ENCODE results near the gene FMN1.

Gene FMN1

GRCh38 chr15:32723171-32723948, 471.2 kb downstream of the FMN1 start:
- Mint-ChIP-seq H3K4me1 (ENCODE audit: low read depth) (peaks cover 9% of the 10 kb centered on the region), H3K9me3 (ENCODE audit: low read depth) (peaks cover 3% of the 10 kb centered on the region), H3K27me3 (peaks cover 37% of the 10 kb centered on the region), H3K27ac (no peak overlapping the region), H3K4me3 (no peak overlapping the region), H3K36me3 (peaks cover 2% of the 10 kb centered on the region)

GRCh38 chr15:32722136-32722535, 472.4 kb downstream of the FMN1 start:
- H3K4me3 Mint-ChIP-seq, result no peak overlapping the region
- H3K36me3 Mint-ChIP-seq, result peaks cover 2% of the 10 kb centered on the region
- peaks cover 34% of the 10 kb centered on the region for H3K27me3 Mint-ChIP-seq
- H3K27ac Mint-ChIP-seq, result no peak overlapping the region
- H3K4me1 Mint-ChIP-seq (ENCODE audit: low read depth), result peaks cover 12% of the 10 kb centered on the region
- H3K9me3 Mint-ChIP-seq (ENCODE audit: low read depth), result peaks cover 3% of the 10 kb centered on the region

GRCh38 chr15:32721596-32721995, 472.9 kb downstream of the FMN1 start:
- H3K4me1 Mint-ChIP-seq (ENCODE audit: low read depth), result peaks cover 17% of the 10 kb centered on the region
- peaks cover 39% of the 10 kb centered on the region for H3K27me3 Mint-ChIP-seq
- no peak overlapping the region for H3K27ac Mint-ChIP-seq
- H3K4me3 Mint-ChIP-seq, result no peak overlapping the region
- peaks cover 2% of the 10 kb centered on the region for H3K36me3 Mint-ChIP-seq
- H3K9me3 Mint-ChIP-seq (ENCODE audit: low read depth), result peaks cover 3% of the 10 kb centered on the region

GRCh38 chr15:32718821-32719716, 475.4 kb downstream of the FMN1 start:
- H3K4me1 Mint-ChIP-seq (ENCODE audit: low read depth), result peaks cover 18% of the 10 kb centered on the region
- H3K36me3 Mint-ChIP-seq, result no peaks in the 10 kb centered on the region
- H3K4me3 Mint-ChIP-seq, result peak overlapping the region; percentile 44
- H3K27me3 Mint-ChIP-seq, result peaks cover 37% of the 10 kb centered on the region
- H3K27ac Mint-ChIP-seq, result no peak overlapping the region
- H3K9me3 Mint-ChIP-seq (ENCODE audit: low read depth), result no peaks in the 10 kb centered on the region

- Mint-ChIP-seq H3K4me3 (no peak overlapping the region), H3K9me3 (ENCODE audit: low read depth) (no peaks in the 10 kb centered on the region), H3K27me3 (peaks cover 43% of the 10 kb centered on the region), H3K4me1 (ENCODE audit: low read depth) (peaks cover 18% of the 10 kb centered on the region), H3K36me3 (no peaks in the 10 kb centered on the region), H3K27ac (no peak overlapping the region)
Measured at GRCh38 chr15:32718227-32718820, 476.2 kb downstream of the FMN1 start.

- H3K4me1 Mint-ChIP-seq (ENCODE audit: low read depth), result peaks cover 18% of the 10 kb centered on the region
- H3K27me3 Mint-ChIP-seq, result peaks cover 43% of the 10 kb centered on the region
- H3K9me3 Mint-ChIP-seq (ENCODE audit: low read depth), result no peaks in the 10 kb centered on the region
- H3K27ac Mint-ChIP-seq, result no peak within 1 kb of the TSS
- H3K36me3 Mint-ChIP-seq, result no peaks in the 10 kb centered on the region
- H3K4me3 Mint-ChIP-seq, result peak within 1 kb of the TSS; percentile 44
Measured at GRCh38 chr15:32717426-32718226, 476.9 kb downstream of the FMN1 start, which contains the start of gene GREM1. GREM1 (plus strand) TSS chr15:32718004; CDS start chr15:32730691, 12,687 bp downstream.

GRCh38 chr15:32716915-32717425, 477.5 kb downstream of the FMN1 start:
- no peaks in the 10 kb centered on the region for H3K9me3 Mint-ChIP-seq (ENCODE audit: low read depth)
- H3K4me3 Mint-ChIP-seq, result peak overlapping the region; percentile 4
- H3K27ac Mint-ChIP-seq, result no peak overlapping the region
- H3K4me1 Mint-ChIP-seq (ENCODE audit: low read depth), result peaks cover 18% of the 10 kb centered on the region
- no peaks in the 10 kb centered on the region for H3K36me3 Mint-ChIP-seq
- H3K27me3 Mint-ChIP-seq, result peaks cover 40% of the 10 kb centered on the region

GRCh38 chr15:32716216-32716914, 478.1 kb downstream of the FMN1 start:
- peak overlapping the region; percentile 4 for H3K4me3 Mint-ChIP-seq
- H3K4me1 Mint-ChIP-seq (ENCODE audit: low read depth), result peaks cover 18% of the 10 kb centered on the region
- no peaks in the 10 kb centered on the region for H3K36me3 Mint-ChIP-seq
- H3K9me3 Mint-ChIP-seq (ENCODE audit: low read depth), result no peaks in the 10 kb centered on the region
- peaks cover 41% of the 10 kb centered on the region for H3K27me3 Mint-ChIP-seq
- H3K27ac Mint-ChIP-seq, result no peak overlapping the region

Data from activated naive CD8-positive, alpha-beta T cell (primary cell).